Jurkat, Clone E6-1 (cell line): ENCODE results near the gene RRAGB.
"Not testable (repeated sequence)": the region's sequence is repeated elsewhere in the genome, so short reads cannot be mapped to it uniquely, and the experiment has no call there.

Experiments
- DNase-seq: peaks from one replicate; pipeline ENCODE4 v3.0.0-alpha.2; 2011; ENCODE audit warnings: low read depth, low spot score
- H3K4me3 ChIP-seq: 2 replicates; pipeline ENCODE4 v1.5.1; 2011; ENCODE audit warnings: mild to moderate bottlenecking, low read length, control low read depth, moderate library complexity

Gene RRAGB

DNA sequence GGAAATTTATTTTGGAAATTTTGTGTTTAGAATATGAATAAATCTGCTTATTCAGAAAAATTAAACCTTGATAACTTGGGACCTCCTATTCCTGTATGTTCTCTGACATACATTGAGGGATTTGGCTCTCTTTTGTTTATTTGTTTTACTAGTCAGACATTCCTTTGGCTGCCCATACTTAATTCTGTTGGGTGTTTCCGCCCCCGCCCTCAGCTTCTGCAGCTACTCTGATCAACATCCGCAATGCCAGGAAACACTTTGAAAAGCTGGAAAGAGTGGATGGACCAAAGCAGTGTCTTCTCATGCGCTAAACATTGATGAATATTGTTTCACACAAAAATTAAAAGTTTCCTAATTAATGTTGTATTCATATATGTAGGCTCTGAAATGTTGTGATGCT, 40.5 kb downstream of the RRAGB start:
- no peak overlapping the region for H3K4me3 ChIP-seq
- no peak for DNase-seq

DNA sequence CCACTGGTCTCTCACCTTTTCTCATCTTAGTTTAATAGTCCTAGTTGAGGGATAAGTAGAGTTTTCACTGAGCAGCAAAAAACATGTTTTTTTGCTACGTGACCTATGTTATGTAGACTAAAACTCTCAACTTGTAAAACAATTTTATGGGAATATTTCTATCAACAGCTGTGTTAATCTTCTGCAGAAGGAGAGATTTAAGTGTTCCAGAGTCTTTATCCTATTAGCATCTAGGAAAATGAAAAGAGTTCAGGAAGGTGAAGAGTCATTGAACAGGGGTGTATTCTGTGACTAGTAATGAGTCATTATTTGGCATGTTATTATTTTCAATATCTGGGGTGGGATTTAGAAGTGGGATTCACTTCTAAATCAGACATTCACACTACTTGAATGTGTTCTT, 41.9 kb downstream of the RRAGB start:
- DNase-seq, result no peak
- H3K4me3 ChIP-seq, result no peak overlapping the region

GRCh38 chrX:55767100-55767499, 49.6 kb downstream of the RRAGB start:
- no peak overlapping the region for H3K4me3 ChIP-seq
- DNase-seq, result no peak

GRCh38 chrX:55774419-55774818, 56.9 kb downstream of the RRAGB start:
- peak; percentile 3 for DNase-seq
- not testable (repeated sequence) for H3K4me3 ChIP-seq

- no peak overlapping the region for H3K4me3 ChIP-seq
- no peak for DNase-seq
Observed at GRCh38 chrX:55777596-55777995, 60.0 kb downstream of the RRAGB start.

- no peak for DNase-seq
- H3K4me3 ChIP-seq, result no peak overlapping the region
Observed at GRCh38 chrX:55778322-55778721, 60.8 kb downstream of the RRAGB start.

DNA sequence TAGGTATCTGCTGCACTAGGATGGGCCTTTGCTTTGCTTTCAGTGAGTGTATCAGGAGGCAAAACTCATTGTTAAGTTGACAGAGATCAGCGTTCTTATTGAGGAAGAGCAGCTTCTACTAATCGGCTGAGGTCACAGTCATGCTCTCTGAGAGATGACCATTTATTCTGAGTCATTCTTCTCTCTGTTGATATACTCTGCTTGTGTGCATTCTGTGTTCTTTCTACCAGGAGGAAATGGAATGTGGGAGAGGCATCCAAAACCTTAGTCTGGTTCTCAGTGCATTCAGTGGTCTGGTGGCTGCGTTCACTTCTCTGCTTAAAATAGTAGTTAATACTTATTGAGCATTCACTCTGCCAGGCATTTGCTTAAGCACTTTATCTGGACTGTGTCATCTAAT, 66.2 kb downstream of the RRAGB start:
- DNase-seq, result no peak

GRCh38 chrX:55787063-55787462, 69.5 kb downstream of the RRAGB start:
- no peak overlapping the region for H3K4me3 ChIP-seq
- DNase-seq, result no peak

More for the DNA sequence above, 66.2 kb downstream of the RRAGB start:
- no peak overlapping the region for H3K4me3 ChIP-seq

GRCh38 chrX:55787727-55788126, 70.2 kb downstream of the RRAGB start:
- no peak for DNase-seq
- no peak overlapping the region for H3K4me3 ChIP-seq

DNA sequence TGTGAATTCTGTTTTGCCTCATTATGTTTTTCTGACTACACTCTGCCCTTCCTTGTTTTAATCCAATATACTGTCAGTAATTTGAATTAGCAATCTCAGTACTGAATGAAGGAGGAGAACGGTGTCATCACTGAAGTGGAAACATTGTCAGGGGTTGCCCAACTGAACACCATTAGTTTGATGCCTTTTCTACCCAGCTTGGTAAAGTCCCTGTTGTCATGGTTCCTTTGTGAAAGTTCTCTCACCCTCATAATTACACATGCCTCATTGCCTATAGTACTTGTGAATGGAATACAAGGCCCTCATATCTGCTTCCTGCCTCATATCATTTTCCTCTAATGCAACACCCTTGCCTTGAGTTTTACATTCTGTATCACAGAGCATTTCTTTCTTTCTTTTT, 76.9 kb downstream of the RRAGB start:
- no peak for DNase-seq
- no peak overlapping the region for H3K4me3 ChIP-seq

- no peak overlapping the region for H3K4me3 ChIP-seq
- DNase-seq, result no peak
Observed at GRCh38 chrX:55796496-55796895, 78.9 kb downstream of the RRAGB start.

DNA sequence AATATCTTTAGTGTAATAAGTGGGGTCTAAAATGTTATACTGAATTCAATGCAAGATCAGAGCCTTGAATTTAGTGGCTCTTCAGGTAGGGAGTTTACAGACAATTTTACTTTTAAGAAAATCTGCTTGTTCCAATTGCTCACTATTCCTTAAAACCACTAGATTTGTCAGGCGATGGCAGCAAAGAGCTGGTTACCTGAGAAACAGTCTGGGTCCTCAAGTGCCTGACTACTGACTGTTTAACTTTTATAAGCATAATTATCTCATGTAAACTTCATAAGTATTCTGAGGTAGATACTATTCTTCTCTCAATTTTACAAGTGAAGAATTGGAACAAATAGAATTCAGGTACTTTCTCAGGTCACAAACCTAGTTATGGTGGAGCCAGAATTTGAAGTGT, 84.3 kb downstream of the RRAGB start:
- DNase-seq, result no peak
- no peak overlapping the region for H3K4me3 ChIP-seq
